ENCODE data around the gene AFG1L.

DNA sequence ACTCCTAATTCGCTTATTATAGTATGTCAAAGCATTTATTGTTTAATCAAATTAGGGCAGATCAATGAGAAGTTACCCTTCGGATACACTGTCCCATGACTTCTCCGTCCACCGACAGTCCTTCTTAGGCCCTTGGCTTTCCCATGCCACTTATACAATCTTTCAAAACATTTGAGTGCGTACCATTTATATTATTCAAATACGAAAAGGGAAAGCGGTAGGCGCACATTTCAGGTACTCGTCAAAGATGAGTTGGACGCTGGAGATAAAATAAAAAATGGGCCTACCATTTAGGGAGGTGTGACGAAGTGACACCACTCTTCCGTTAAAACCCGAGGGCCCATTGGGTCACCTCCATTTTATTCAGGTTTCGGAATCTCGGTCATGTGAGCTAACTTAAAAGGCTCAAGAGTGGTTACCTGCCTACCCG is 542 bp upstream of the AFG1L start:
- TF ChIP-seq, protein P1, sequence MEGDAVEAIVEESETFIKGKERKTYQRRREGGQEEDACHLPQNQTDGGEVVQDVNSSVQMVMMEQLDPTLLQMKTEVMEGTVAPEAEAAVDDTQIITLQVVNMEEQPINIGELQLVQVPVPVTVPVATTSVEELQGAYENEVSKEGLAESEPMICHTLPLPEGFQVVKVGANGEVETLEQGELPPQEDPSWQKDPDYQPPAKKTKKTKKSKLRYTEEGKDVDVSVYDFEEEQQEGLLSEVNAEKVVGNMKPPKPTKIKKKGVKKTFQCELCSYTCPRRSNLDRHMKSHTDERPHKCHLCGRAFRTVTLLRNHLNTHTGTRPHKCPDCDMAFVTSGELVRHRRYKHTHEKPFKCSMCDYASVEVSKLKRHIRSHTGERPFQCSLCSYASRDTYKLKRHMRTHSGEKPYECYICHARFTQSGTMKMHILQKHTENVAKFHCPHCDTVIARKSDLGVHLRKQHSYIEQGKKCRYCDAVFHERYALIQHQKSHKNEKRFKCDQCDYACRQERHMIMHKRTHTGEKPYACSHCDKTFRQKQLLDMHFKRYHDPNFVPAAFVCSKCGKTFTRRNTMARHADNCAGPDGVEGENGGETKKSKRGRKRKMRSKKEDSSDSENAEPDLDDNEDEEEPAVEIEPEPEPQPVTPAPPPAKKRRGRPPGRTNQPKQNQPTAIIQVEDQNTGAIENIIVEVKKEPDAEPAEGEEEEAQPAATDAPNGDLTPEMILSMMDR (IDR thresholded peaks at IDR 0.05) = no peak
- TF ChIP-seq POLR2A (IDR thresholded peaks at IDR 0.05) = no peak
